HFFc6 (cell line): ENCODE results near the gene POLR3B. TPM values are rescaled to one million over a fixed set of nuclear protein-coding genes. Genes with fewer than 3 reads are reported as not detected.
"Not testable (repeated sequence)": the region's sequence is repeated elsewhere in the genome, so short reads cannot be mapped to it uniquely, and the experiment has no call there.

Experiments
- DNase-seq: peaks from one replicate; pipeline ENCODE4 v3.0.0-alpha.2; 2018
- H3K27ac Mint-ChIP-seq: 2 replicates; pipeline ENCODE4 v1.8.0; 2020; ENCODE audit warnings: mild to moderate bottlenecking, mixed read lengths
- H3K27me3 Mint-ChIP-seq: 2 replicates; pipeline ENCODE4 v1.8.0; 2021; ENCODE audit warnings: mild to moderate bottlenecking, moderate library complexity, mixed read lengths; ENCODE audit not compliant: insufficient read depth
- H3K36me3 Mint-ChIP-seq: 2 replicates; pipeline ENCODE4 v1.8.0; 2021; ENCODE audit warnings: low read depth, mixed read lengths
- H3K4me1 Mint-ChIP-seq: 2 replicates; pipeline ENCODE4 v1.8.0; 2020; ENCODE audit warnings: low read depth, mixed read lengths
- H3K4me3 Mint-ChIP-seq: 2 replicates; pipeline ENCODE4 v1.8.0; 2020; ENCODE audit warnings: mild to moderate bottlenecking, moderate library complexity, mixed read lengths
- H3K9me3 Mint-ChIP-seq: 2 replicates; pipeline ENCODE4 v1.8.0; 2020; ENCODE audit warnings: mild to moderate bottlenecking, mixed read lengths
- total RNA-seq, 6 experiments: library from RNA; stranded (reverse); fragmentation: NEBNext Ultra II Directional; extraction: Animal tissue kit (Norgen Biotek cat#: 25700); gene quantifications; 2 replicates in 1 of 6; 3 replicates in 5 of 6; pipeline ENCODE4 v1.2.3, GENCODE V29; 2021
- TF ChIP-seq, protein P1 (sequence below): fragments of 200-600 bp; sonication (generic); IDR thresholded peaks from 2 replicates; pipeline ENCODE4 v1.5.0; 2021; ENCODE audit warnings: antibody characterized with exemption, mild to moderate bottlenecking

The POLR3B gene
- total RNA-seq, 6 experiments from 2014 or later = 16.4 to 18.8 (median 17.3) TPM

DNA sequence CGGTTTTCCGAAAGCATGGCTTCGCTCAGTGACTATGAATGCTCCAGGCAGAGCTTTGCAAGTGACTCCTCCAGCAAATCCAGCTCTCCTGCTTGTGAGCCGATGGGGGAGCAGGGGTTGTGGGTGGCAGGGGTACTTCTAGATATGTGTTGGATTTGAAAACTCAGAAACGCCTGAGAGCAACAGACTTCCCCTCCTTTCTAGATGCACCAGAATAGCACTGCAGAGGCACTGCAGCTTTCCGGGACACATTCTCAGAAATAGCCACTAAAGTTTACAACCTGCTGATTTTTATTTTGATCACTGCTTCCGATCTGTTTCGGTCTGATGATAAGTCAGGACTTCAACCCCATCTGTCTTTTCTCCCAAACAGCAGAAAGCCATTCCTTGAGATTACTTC, 46.4 kb upstream of the POLR3B start:
- TF ChIP-seq, protein P1, sequence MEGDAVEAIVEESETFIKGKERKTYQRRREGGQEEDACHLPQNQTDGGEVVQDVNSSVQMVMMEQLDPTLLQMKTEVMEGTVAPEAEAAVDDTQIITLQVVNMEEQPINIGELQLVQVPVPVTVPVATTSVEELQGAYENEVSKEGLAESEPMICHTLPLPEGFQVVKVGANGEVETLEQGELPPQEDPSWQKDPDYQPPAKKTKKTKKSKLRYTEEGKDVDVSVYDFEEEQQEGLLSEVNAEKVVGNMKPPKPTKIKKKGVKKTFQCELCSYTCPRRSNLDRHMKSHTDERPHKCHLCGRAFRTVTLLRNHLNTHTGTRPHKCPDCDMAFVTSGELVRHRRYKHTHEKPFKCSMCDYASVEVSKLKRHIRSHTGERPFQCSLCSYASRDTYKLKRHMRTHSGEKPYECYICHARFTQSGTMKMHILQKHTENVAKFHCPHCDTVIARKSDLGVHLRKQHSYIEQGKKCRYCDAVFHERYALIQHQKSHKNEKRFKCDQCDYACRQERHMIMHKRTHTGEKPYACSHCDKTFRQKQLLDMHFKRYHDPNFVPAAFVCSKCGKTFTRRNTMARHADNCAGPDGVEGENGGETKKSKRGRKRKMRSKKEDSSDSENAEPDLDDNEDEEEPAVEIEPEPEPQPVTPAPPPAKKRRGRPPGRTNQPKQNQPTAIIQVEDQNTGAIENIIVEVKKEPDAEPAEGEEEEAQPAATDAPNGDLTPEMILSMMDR = no peak
- no peak for DNase-seq
- Mint-ChIP-seq H3K27me3 (peaks cover 7% of the 10 kb centered on the region), H3K27ac (no peak overlapping the region), H3K4me3 (no peak overlapping the region), H3K9me3 (no peaks in the 10 kb centered on the region), H3K4me1 (peaks cover 26% of the 10 kb centered on the region), H3K36me3 (peaks cover 6% of the 10 kb centered on the region)

DNA sequence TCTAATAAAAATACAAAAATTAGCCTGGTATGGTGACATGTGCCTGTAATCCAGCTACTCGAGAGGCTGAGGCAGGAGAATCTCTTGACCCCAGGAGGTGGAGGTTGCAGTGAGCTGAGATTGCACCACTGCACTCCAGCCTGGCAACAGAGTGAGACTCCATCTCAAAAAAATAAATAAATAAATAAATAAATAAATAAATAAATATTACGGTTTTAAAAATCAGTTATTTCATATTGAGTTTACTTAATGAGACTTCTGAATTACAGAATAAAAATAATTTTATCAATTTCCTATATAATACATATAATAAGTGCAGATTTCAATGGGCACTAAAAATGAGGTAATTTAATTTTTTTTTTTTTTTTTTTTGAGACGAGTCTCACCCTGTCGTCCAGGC, 44.1 kb upstream of the POLR3B start:
- not testable (repeated sequence) for H3K4me3 Mint-ChIP-seq, H3K27me3 Mint-ChIP-seq, H3K36me3 Mint-ChIP-seq, H3K9me3 Mint-ChIP-seq, H3K27ac Mint-ChIP-seq, DNase-seq
- H3K4me1 Mint-ChIP-seq = peaks cover 23% of the 10 kb centered on the region

- Mint-ChIP-seq H3K9me3 (no peaks in the 10 kb centered on the region), H3K27ac (no peak overlapping the region), H3K4me1 (peaks cover 2% of the 10 kb centered on the region), H3K4me3 (no peak overlapping the region), H3K36me3 (peaks cover 6% of the 10 kb centered on the region), H3K27me3 (peaks cover 1% of the 10 kb centered on the region)
- DNase-seq = no peak
- TF ChIP-seq, protein P1 = no peak
Observed at GRCh38 chr12:106315523-106315922, 42.0 kb upstream of the POLR3B start.

DNA sequence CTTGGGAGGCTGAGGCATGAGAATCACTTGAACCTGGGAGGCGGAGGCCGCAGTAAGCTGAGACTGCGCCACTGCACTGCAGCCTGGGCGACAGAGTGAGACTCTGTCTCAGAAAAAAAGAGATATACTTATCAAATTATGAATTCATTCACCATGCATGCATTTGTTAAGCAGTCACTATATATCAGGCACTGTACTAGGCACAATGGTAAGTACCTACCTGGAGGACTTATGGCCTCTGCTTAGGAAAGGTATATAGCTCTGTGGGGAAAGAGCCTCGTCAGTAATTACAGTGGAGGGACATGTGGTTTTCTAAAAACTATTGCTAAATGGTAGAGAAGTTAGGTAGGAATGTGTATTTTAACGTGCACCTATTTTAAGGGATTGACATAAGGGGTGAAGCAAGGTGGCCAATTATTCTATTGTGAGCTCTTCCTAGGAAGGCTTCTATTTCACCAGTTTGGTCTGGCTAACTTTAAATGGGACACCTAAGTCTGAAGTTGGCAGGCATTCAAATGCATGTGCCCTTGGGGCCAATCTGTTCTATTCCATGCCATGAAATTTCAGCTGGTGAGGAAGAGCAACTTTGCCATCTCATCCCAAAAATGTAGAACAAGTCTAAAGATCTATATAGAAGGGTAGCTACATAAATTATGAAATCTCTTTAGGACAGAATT, 40.0 kb upstream of the POLR3B start:
- Mint-ChIP-seq H3K27ac (no peak overlapping the region), H3K36me3 (peaks cover 10% of the 10 kb centered on the region), H3K4me3 (no peak overlapping the region), H3K9me3 (no peaks in the 10 kb centered on the region), H3K27me3 (peaks cover 1% of the 10 kb centered on the region), H3K4me1 (no peaks in the 10 kb centered on the region)
- TF ChIP-seq, protein P1 = no peak
- no peak for DNase-seq

GRCh38 chr12:106321139-106321850, 36.3 kb upstream of the POLR3B start:
- Mint-ChIP-seq H3K4me1 (no peaks in the 10 kb centered on the region), H3K4me3 (no peak overlapping the region), H3K9me3 (no peaks in the 10 kb centered on the region), H3K27ac (no peak overlapping the region), H3K36me3 (peaks cover 12% of the 10 kb centered on the region; the same call in 1 of the 2 replicates), H3K27me3 (no peaks in the 10 kb centered on the region)
- DNase-seq = no peak
- TF ChIP-seq, protein P1 = no peak

- no peak for DNase-seq
- H3K9me3 Mint-ChIP-seq = no peaks in the 10 kb centered on the region
- H3K36me3 Mint-ChIP-seq = peaks cover 12% of the 10 kb centered on the region; the same call in 1 of the 2 replicates
- no peak overlapping the region for H3K4me3 Mint-ChIP-seq
- H3K27me3 Mint-ChIP-seq = no peaks in the 10 kb centered on the region
- H3K27ac Mint-ChIP-seq = no peak overlapping the region
- TF ChIP-seq, protein P1 = no peak
- no peaks in the 10 kb centered on the region for H3K4me1 Mint-ChIP-seq
Observed at GRCh38 chr12:106323537-106323936, 34.0 kb upstream of the POLR3B start.
